Body of pancreas (tissue), 4 donors: ENCODE data around the gene LENG1. TPM values are rescaled to one million over a fixed set of nuclear protein-coding genes. Genes with fewer than 3 reads are reported as not detected.
A peak's percentile ranks its signal among the peaks of the same experiment; 100 is the strongest.
"Not testable (repeated sequence)": the region's sequence is repeated elsewhere in the genome, so short reads cannot be mapped to it uniquely, and the experiment has no call there.

Experiments
- ATAC-seq: fragments of 150-250 bp; one replicate; pipeline ENCODE4 v1.9.1; 2016
- DNase-seq, 4 donors: peaks; one replicate each; pipeline ENCODE4 v3.0.0-alpha.2; 2019
- H3K27ac ChIP-seq, 4 donors: fragments of 200-600 bp; sonication (generic); 1 replicate in 3 of 4; 2 replicates in 1 of 4; pipeline versions ENCODE4 v1.5.1 to v1.6.1; 2016 to 2019; ENCODE audit warnings: mild to moderate bottlenecking in 1 of 4, mixed read lengths in 1 of 4, moderate library complexity in 1 of 4
- H3K27me3 ChIP-seq, 2 donors: fragments of 200-600 bp; sonication (generic); one replicate each; pipeline ENCODE4 v1.6.0; 2016; ENCODE audit warnings: mild to moderate bottlenecking in 1 of 2
- H3K36me3 ChIP-seq, 2 donors: fragments of 200-600 bp; sonication (generic); replicated peaks in 1 of 2; 2 replicates each; pipeline ENCODE4 v1.5.1; 2016; ENCODE audit warnings: low read depth in 2 of 2; ENCODE audit not compliant: insufficient read depth in 1 of 2
- H3K4me1 ChIP-seq: fragments of 200-600 bp; sonication (generic); one replicate; pipeline ENCODE4 v1.6.0; 2016
- H3K4me3 ChIP-seq, 2 donors: fragments of 200-600 bp; sonication (generic); 1 replicate in 1 of 2; 2 replicates in 1 of 2; pipeline ENCODE4 v1.5.1; 2016 to 2019
- H3K9me3 ChIP-seq, 3 donors: fragments of 200-600 bp; sonication (generic); 1 replicate in 2 of 3; 2 replicates in 1 of 3; pipeline ENCODE4 v1.5.1; 2016
- POLR2A ChIP-seq, 3 donors: fragments of 450-650 bp; IDR thresholded peaks; one replicate each; pipeline ENCODE4 v1.6.1; 2016; ENCODE audit warnings: antibody characterized with exemption in 3 of 3, mild to moderate bottlenecking in 2 of 3
- WGBS, 2 donors: methylation state at CpG; one replicate each; pipeline ENCODE4 v1.1.5; 2017; 5-methylcytosine and 5-hydroxymethylcytosine counted together
- intact Hi-C: fragments of 100-400 bp; cut with DNase I; formaldehyde crosslinking; loops from one replicate; pipeline ENCODE4 v1.15.1; 2023
- total RNA-seq, 2 donors: library from RNA; depleted of rRNA; stranded (reverse); fragments of >200 nt; gene quantifications; one replicate each; pipeline ENCODE4 v1.1.0, GENCODE V29; 2016
- TF ChIP-seq, protein P1 (sequence below), 7 experiments: fragments of 450-650 bp in 4 of 7; fragments of 200-600 bp in 3 of 7; sonication (generic) in 3 of 7; IDR thresholded peaks; one replicate each; pipeline ENCODE4 v1.5.1; 2016 to 2019; ENCODE audit warnings: antibody characterized with exemption in 7 of 7

Gene LENG1
- total RNA-seq, 2 donors from 2014 or later: 4.0 to 9.6 TPM

DNA sequence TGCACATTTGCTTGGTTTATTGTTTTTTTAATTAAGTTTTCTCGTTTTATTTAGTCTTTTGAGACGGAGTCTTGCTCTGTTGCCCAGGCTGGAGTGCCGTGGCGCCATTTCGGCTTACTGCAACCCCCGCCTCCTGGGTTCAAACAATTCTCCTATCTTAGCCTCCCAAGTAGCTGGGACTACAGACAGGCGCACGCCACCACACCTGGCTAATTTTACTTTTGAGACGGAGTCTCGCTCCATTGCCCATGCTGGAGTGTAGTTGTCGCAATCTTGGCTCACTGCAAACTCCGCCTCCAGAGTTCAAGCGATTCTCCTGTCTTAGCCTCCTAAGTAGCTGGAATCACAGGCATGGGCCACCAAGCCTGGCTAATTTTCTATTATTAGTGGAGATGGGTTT lies 42.5 kb upstream of the LENG1 start:
- 47 to 49% methylated on average over 13 of the region's 13 CpGs for WGBS, 2 donors
- Histone ChIP-seq H3K4me1 (peaks cover 63% of the 10 kb centered on the region), H3K36me3 (peaks cover 5 to 24% of the 10 kb centered on the region in 2 donors), H3K27ac (peak overlapping the region in 3 of 4 donors; percentile 93 to 97 (median 94)), H3K27me3 (no peaks in the 10 kb centered on the region), H3K4me3 (peak overlapping the region in 1 of 2 donors; percentile 4), H3K9me3 (no peaks in the 10 kb centered on the region)
- DNase-seq (no peak), ATAC-seq (no peak)
- intact Hi-C loops: no loop called here
- TF ChIP-seq, protein P1, sequence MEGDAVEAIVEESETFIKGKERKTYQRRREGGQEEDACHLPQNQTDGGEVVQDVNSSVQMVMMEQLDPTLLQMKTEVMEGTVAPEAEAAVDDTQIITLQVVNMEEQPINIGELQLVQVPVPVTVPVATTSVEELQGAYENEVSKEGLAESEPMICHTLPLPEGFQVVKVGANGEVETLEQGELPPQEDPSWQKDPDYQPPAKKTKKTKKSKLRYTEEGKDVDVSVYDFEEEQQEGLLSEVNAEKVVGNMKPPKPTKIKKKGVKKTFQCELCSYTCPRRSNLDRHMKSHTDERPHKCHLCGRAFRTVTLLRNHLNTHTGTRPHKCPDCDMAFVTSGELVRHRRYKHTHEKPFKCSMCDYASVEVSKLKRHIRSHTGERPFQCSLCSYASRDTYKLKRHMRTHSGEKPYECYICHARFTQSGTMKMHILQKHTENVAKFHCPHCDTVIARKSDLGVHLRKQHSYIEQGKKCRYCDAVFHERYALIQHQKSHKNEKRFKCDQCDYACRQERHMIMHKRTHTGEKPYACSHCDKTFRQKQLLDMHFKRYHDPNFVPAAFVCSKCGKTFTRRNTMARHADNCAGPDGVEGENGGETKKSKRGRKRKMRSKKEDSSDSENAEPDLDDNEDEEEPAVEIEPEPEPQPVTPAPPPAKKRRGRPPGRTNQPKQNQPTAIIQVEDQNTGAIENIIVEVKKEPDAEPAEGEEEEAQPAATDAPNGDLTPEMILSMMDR (IDR thresholded peaks at IDR 0.05): no peak
- no peak for TF ChIP-seq POLR2A (IDR thresholded peaks at IDR 0.05)

- Histone ChIP-seq H3K4me3 (peak overlapping the region; percentile 65 to 74), H3K36me3 (peaks cover under 1 to 19% of the 10 kb centered on the region in 2 donors), H3K9me3 (no peaks in the 10 kb centered on the region), H3K27ac (peak overlapping the region; percentile 81 to 97 (median 94)), H3K4me1 (peaks cover 55% of the 10 kb centered on the region), H3K27me3 (no peaks in the 10 kb centered on the region)
- ATAC-seq (no peak), DNase-seq (no peak)
- intact Hi-C loops: no loop called here
- TF ChIP-seq POLR2A (IDR thresholded peaks at IDR 0.05): no peak
- TF ChIP-seq, protein P1 (IDR thresholded peaks at IDR 0.05): no peak
- WGBS, 2 donors: 0% methylated on average over 15 to 28 of the region's 28 CpGs
Observed at GRCh38 chr19:54201172-54201701, 41.7 kb upstream of the LENG1 start.

DNA sequence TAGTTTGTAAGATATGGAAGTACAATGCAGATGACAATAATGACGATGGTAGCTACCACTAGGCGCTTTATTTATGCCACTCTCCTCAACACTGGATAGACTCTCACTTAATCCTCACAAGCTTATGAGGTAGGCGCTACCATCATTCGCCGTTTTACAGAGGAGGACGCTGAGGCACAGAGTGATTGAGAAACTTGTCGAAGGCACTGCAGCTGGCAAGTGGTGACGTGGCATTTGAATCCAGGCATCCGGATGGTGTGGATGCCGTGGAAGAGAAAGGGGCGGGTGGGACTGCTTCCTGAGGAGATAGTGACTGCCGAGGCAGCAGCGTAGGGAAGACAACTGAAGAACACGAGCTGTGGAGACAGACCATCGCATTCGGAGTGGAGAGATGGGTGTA lies 39.9 kb upstream of the LENG1 start:
- DNase-seq: no peak
- no peak for ATAC-seq
- 89 to 91% methylated on average over 16 of the region's 16 CpGs for WGBS, 2 donors
- TF ChIP-seq POLR2A (IDR thresholded peaks at IDR 0.05): no peak
- TF ChIP-seq, protein P1 (IDR thresholded peaks at IDR 0.05): no peak
- Histone ChIP-seq H3K9me3 (no peaks in the 10 kb centered on the region), H3K27ac (no peak overlapping the region), H3K27me3 (no peaks in the 10 kb centered on the region), H3K4me3 (no peak overlapping the region), H3K36me3 (peaks cover 0 to 9% of the 10 kb centered on the region in 2 donors), H3K4me1 (peaks cover 37% of the 10 kb centered on the region)
- intact Hi-C loops: no loop called here

DNA sequence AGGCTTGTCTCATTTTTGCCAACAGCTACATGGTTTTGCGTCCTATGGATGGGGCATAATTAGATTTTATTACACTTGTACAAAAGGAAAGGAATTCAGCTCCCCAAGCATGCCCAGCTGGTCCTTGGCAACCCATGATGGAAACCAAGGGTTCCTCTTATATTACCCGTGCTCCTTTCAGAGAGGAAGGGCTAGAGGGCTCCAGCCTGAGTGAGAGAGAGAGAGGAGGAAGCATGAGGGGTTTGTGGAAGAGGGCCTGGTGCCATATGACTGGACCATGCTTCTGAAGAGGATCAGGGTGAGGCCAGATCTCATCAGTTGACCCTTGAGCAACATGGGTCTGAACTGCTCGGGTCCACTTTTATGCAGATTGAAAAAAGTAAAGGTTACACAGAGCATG lies 37.6 kb upstream of the LENG1 start:
- intact Hi-C loops: no loop called here
- H3K4me1 ChIP-seq: peaks cover 22% of the 10 kb centered on the region
- 78 to 80% methylated on average over 3 of the region's 3 CpGs for WGBS, 2 donors
- H3K36me3 ChIP-seq: peaks cover 0 to 8% of the 10 kb centered on the region in 2 donors
- H3K27me3 ChIP-seq: no peaks in the 10 kb centered on the region
- no peak overlapping the region for H3K27ac ChIP-seq
- no peaks in the 10 kb centered on the region for H3K9me3 ChIP-seq
- no peak for DNase-seq
- ATAC-seq: no peak
- no peak overlapping the region for H3K4me3 ChIP-seq
- TF ChIP-seq, protein P1 (IDR thresholded peaks at IDR 0.05): no peak
- TF ChIP-seq POLR2A (IDR thresholded peaks at IDR 0.05): no peak

- intact Hi-C loops: no loop called here
- DNase-seq (no peak), ATAC-seq (no peak)
- H3K27ac ChIP-seq: no peak overlapping the region
- TF ChIP-seq POLR2A (IDR thresholded peaks at IDR 0.05): no peak
- TF ChIP-seq, protein P1 (IDR thresholded peaks at IDR 0.05): no peak
- WGBS, 2 donors: 97% methylated on average over 7 of the region's 7 CpGs
- peaks cover 0 to 6% of the 10 kb centered on the region in 2 donors for H3K36me3 ChIP-seq
- H3K27me3 ChIP-seq: no peaks in the 10 kb centered on the region
- H3K4me3 ChIP-seq: no peak overlapping the region
- H3K9me3 ChIP-seq: no peaks in the 10 kb centered on the region
- peaks cover 22% of the 10 kb centered on the region for H3K4me1 ChIP-seq
Observed at GRCh38 chr19:54196536-54196935, 37.0 kb upstream of the LENG1 start.

DNA sequence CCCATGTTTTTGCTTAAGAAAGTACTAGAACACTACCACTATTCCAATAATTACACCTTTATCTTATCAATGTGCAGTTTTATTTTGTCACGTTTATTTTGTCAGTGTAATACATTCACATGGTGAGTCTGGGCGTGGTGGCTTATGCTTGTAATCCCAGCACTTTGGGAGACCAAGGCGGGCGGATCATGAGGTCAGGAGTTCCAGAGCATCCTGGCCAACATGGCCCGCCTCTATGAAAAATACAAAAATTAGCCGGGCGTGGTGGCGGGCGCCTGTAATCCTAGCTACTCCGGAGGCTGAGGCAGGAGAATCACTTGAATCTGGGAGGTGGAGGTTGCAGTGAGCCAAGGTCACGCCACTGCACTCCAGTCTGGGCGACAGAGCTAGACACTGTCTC lies 34.9 kb upstream of the LENG1 start:
- H3K27me3 ChIP-seq, H3K4me3 ChIP-seq, H3K9me3 ChIP-seq, DNase-seq, H3K36me3 ChIP-seq, H3K27ac ChIP-seq, intact Hi-C loops, ATAC-seq: not testable (repeated sequence)
- 89 to 92% methylated on average over 12 of the region's 12 CpGs for WGBS, 2 donors
- peaks cover 14% of the 10 kb centered on the region for H3K4me1 ChIP-seq
